HFF-Myc (cell line): ENCODE results near the gene ZNF692.
A peak's percentile ranks its signal among the peaks of the same experiment; 100 is the strongest.

Experiments
- DNase-seq: peaks from one replicate; pipeline ENCODE4 v3.0.0-alpha.2; 2011; ENCODE audit warnings: low read depth; ENCODE audit errors: extremely low read depth
- H3K4me3 ChIP-seq: replicated peaks from 2 replicates; pipeline ENCODE4 v1.5.1; 2011; ENCODE audit warnings: low read depth, mild to moderate bottlenecking, control low read depth, low read length
- CTCF ChIP-seq: IDR thresholded peaks from 2 replicates; pipeline ENCODE4 v1.5.1; 2012; ENCODE audit warnings: mild to moderate bottlenecking, low read depth, low read length, control low read depth; ENCODE audit errors: missing control alignments

The ZNF692 gene

GRCh38 chr1:248858891-248859889 is at the start of gene ZNF692:
TSS of gene ZNF692 (minus strand) at chr1:248859085. CDS start at chr1:248858309, 776 bp downstream.
- TF ChIP-seq CTCF: no peak
- DNase-seq: peak; percentile 74
- peak within 1 kb of the TSS; percentile 67 for H3K4me3 ChIP-seq

- TF ChIP-seq CTCF: no peak
- no peak for DNase-seq
- H3K4me3 ChIP-seq: peak overlapping the region; percentile 53
These were observed 48.1 kb upstream of the ZNF692 start for GRCh38 chr1:248906753-248907661.

GRCh38 chr1:248906009-248906752 is 47.3 kb upstream of the ZNF692 start, which contains the start of gene PGBD2:
TSS of gene PGBD2 (plus strand) at chr1:248906235. CDS start at chr1:248913863, 7,628 bp downstream.
- DNase-seq: peak; percentile 67
- peak; percentile 62 for TF ChIP-seq CTCF
- peak within 1 kb of the TSS; percentile 53 for H3K4me3 ChIP-seq

GRCh38 chr1:248905662-248906008 is 46.8 kb upstream of the ZNF692 start:
- no peak for DNase-seq
- TF ChIP-seq CTCF: no peak
- H3K4me3 ChIP-seq: peak overlapping the region; percentile 53

GRCh38 chr1:248904437-248905216 is 45.7 kb upstream of the ZNF692 start:
- no peak overlapping the region for H3K4me3 ChIP-seq
- no peak for DNase-seq
- TF ChIP-seq CTCF: no peak
